Measurements from ENCODE around the gene EPHB1.

The EPHB1 gene

GRCh38 chr3:134880431-134880830, 85.4 kb downstream of the EPHB1 start:
- Histone ChIP-seq H3K36me3 (ENCODE audit: low read depth) (no peaks in the 10 kb centered on the region), H3K27me3 (ENCODE audit: insufficient read depth, poor library complexity, severe bottlenecking) (no peaks in the 10 kb centered on the region), H3K9me3 (ENCODE audit: severe bottlenecking) (no peaks in the 10 kb centered on the region), H3K27ac (ENCODE audit: poor library complexity, severe bottlenecking) (no peak overlapping the region), H3K4me1 (ENCODE audit: insufficient read depth, poor library complexity, severe bottlenecking) (no peaks in the 10 kb centered on the region), H3K4me3 (ENCODE audit: severe bottlenecking) (no peak overlapping the region)
- DNase-seq (ENCODE audit: low spot score) (no peak), ATAC-seq (ENCODE audit: low read depth) (no peak)
- TF ChIP-seq CTCF (IDR thresholded peaks at IDR 0.05; ENCODE audit: poor library complexity, severe bottlenecking): no peak

GRCh38 chr3:134881305-134881704, 86.2 kb downstream of the EPHB1 start:
- Histone ChIP-seq H3K27me3 (ENCODE audit: insufficient read depth, poor library complexity, severe bottlenecking) (no peaks in the 10 kb centered on the region), H3K4me3 (ENCODE audit: severe bottlenecking) (no peak overlapping the region), H3K27ac (ENCODE audit: poor library complexity, severe bottlenecking) (no peak overlapping the region), H3K36me3 (ENCODE audit: low read depth) (no peaks in the 10 kb centered on the region), H3K9me3 (ENCODE audit: severe bottlenecking) (no peaks in the 10 kb centered on the region), H3K4me1 (ENCODE audit: insufficient read depth, poor library complexity, severe bottlenecking) (no peaks in the 10 kb centered on the region)
- no peak for DNase-seq (ENCODE audit: low spot score)
- TF ChIP-seq CTCF (IDR thresholded peaks at IDR 0.05; ENCODE audit: poor library complexity, severe bottlenecking): no peak
- no peak for ATAC-seq (ENCODE audit: low read depth)

- no peaks in the 10 kb centered on the region for H3K36me3 ChIP-seq (ENCODE audit: low read depth)
- 0 out of 3 replicates have a peak, but pooled peaks have one; percentile 19 for ATAC-seq (ENCODE audit: low read depth)
Observed at GRCh38 chr3:134883697-134884385, 88.8 kb downstream of the EPHB1 start.

GRCh38 chr3:134885877-134886621, 91.0 kb downstream of the EPHB1 start:
- TF ChIP-seq CTCF (IDR thresholded peaks at IDR 0.05; ENCODE audit: poor library complexity, severe bottlenecking): no peak
- Histone ChIP-seq H3K9me3 (ENCODE audit: severe bottlenecking) (no peaks in the 10 kb centered on the region), H3K27me3 (ENCODE audit: insufficient read depth, poor library complexity, severe bottlenecking) (no peaks in the 10 kb centered on the region), H3K36me3 (ENCODE audit: low read depth) (no peaks in the 10 kb centered on the region), H3K4me1 (ENCODE audit: insufficient read depth, poor library complexity, severe bottlenecking) (no peaks in the 10 kb centered on the region), H3K4me3 (ENCODE audit: severe bottlenecking) (no peak overlapping the region), H3K27ac (ENCODE audit: poor library complexity, severe bottlenecking) (no peak overlapping the region)
- DNase-seq (ENCODE audit: low spot score) (no peak), ATAC-seq (ENCODE audit: low read depth) (peak; percentile 42)

More at GRCh38 chr3:134883697-134884385, 88.8 kb downstream of the EPHB1 start:
- Histone ChIP-seq H3K27ac (ENCODE audit: poor library complexity, severe bottlenecking) (no peak overlapping the region), H3K4me3 (ENCODE audit: severe bottlenecking) (no peak overlapping the region), H3K4me1 (ENCODE audit: insufficient read depth, poor library complexity, severe bottlenecking) (no peaks in the 10 kb centered on the region), H3K9me3 (ENCODE audit: severe bottlenecking) (no peaks in the 10 kb centered on the region), H3K27me3 (ENCODE audit: insufficient read depth, poor library complexity, severe bottlenecking) (no peaks in the 10 kb centered on the region)
- no peak for DNase-seq (ENCODE audit: low spot score)
- no peak for TF ChIP-seq CTCF (IDR thresholded peaks at IDR 0.05; ENCODE audit: poor library complexity, severe bottlenecking)

- H3K27me3 ChIP-seq (ENCODE audit: insufficient read depth, poor library complexity, severe bottlenecking): no peaks in the 10 kb centered on the region
- H3K4me3 ChIP-seq (ENCODE audit: severe bottlenecking): no peak overlapping the region
- no peaks in the 10 kb centered on the region for H3K9me3 ChIP-seq (ENCODE audit: severe bottlenecking)
- TF ChIP-seq CTCF (IDR thresholded peaks at IDR 0.05; ENCODE audit: poor library complexity, severe bottlenecking): no peak
- H3K36me3 ChIP-seq (ENCODE audit: low read depth): no peaks in the 10 kb centered on the region
- ATAC-seq (ENCODE audit: low read depth): no peak
- DNase-seq (ENCODE audit: low spot score): no peak
- no peak overlapping the region for H3K27ac ChIP-seq (ENCODE audit: poor library complexity, severe bottlenecking)
- no peaks in the 10 kb centered on the region for H3K4me1 ChIP-seq (ENCODE audit: insufficient read depth, poor library complexity, severe bottlenecking)
Observed at GRCh38 chr3:134886991-134887390, 91.9 kb downstream of the EPHB1 start.
